Urinary bladder (tissue), 2 donors: ENCODE measurements around the gene C1QTNF1. TPM values are rescaled to one million over a fixed set of nuclear protein-coding genes. Genes with fewer than 3 reads are reported as not detected.

Experiments
- polyA plus RNA-seq: library from polyadenylated mRNA; stranded (reverse); fragments of 200-250 nt; gene quantifications from one replicate; pipeline ENCODE4 v1.2.3, GENCODE V29; 2013
- total RNA-seq: library from RNA; depleted of rRNA; stranded (reverse); fragments of >200 nt; gene quantifications from one replicate; pipeline ENCODE4 v1.2.3, GENCODE V29; 2014
- donor health status: healthy.

Gene C1QTNF1
- total and polyA plus RNA-seq, 2 donors, result 5.2 to 85.0 TPM

Other genes with a start within 250 kb of the C1QTNF1 start
- 31.0 TPM for gene CYTH1, start 241.9 kb upstream of the C1QTNF1 start, total RNA-seq
- 27.1 TPM for gene CYTH1, start 241.9 kb upstream of the C1QTNF1 start, polyA plus RNA-seq
- 27.3 TPM for gene USP36, start 183.4 kb upstream of the C1QTNF1 start, total RNA-seq
- gene USP36, start 183.4 kb upstream of the C1QTNF1 start, polyA plus RNA-seq, result 28.0 TPM
- 4.8 TPM for gene CEP295NL, start 121.0 kb upstream of the C1QTNF1 start, total RNA-seq
- gene CEP295NL, start 121.0 kb upstream of the C1QTNF1 start, polyA plus RNA-seq, result 0.28 TPM
- gene TIMP2, start 98.8 kb upstream of the C1QTNF1 start, total RNA-seq, result 116 TPM
- 395 TPM for gene TIMP2, start 98.8 kb upstream of the C1QTNF1 start, polyA plus RNA-seq
- gene LGALS3BP, start 44.2 kb upstream of the C1QTNF1 start, total RNA-seq, result 103 TPM
- gene LGALS3BP, start 44.2 kb upstream of the C1QTNF1 start, polyA plus RNA-seq, result 219 TPM
- 20.9 TPM for gene CANT1, start 14.4 kb upstream of the C1QTNF1 start, total RNA-seq
- gene CANT1, start 14.4 kb upstream of the C1QTNF1 start, polyA plus RNA-seq, result 32.1 TPM
- gene ENGASE, start 50.7 kb downstream of the C1QTNF1 start, total RNA-seq, result 17.2 TPM
- gene ENGASE, start 50.7 kb downstream of the C1QTNF1 start, polyA plus RNA-seq, result 27.4 TPM